ENCODE measurements around the gene BORCS5.

- TF ChIP-seq CTCF (IDR thresholded peaks at IDR 0.05; ENCODE audit: low read length) = no peak
- TF ChIP-seq EZH2 (IDR thresholded peaks at IDR 0.05; ENCODE audit: borderline replicate concordance, low read length) = no peak
Observed at GRCh38 chr12:12353807-12354206, 3.1 kb upstream of the BORCS5 start.

Measured in OCI-LY1 (cell line).